RWPE2 (cell line): Measurements from ENCODE around the gene GTSF1L.

Experiments used
- ATAC-seq: fragments of 200-7000 bp; cut with Tn5 transposase; 3 replicates; pipeline ENCODE4 v1.9.1; 2021; ENCODE audit warnings: low read depth
- DNase-seq: peaks from one replicate; pipeline ENCODE4 v3.0.0-alpha.2; 2020; ENCODE audit warnings: low spot score
- H3K27ac ChIP-seq: fragments of 450-650 bp; 2 replicates; pipeline ENCODE4 v1.5.1; 2017; ENCODE audit warnings: mild to moderate bottlenecking; ENCODE audit not compliant: poor library complexity, severe bottlenecking
- H3K27me3 ChIP-seq: fragments of 250-450 bp; sonication (Bioruptor Pico); 2 replicates; pipeline ENCODE4 v1.5.1; 2021; ENCODE audit warnings: mild to moderate bottlenecking, moderate library complexity; ENCODE audit not compliant: insufficient read depth, poor library complexity, severe bottlenecking
- H3K36me3 ChIP-seq: fragments of 250-450 bp; sonication (Bioruptor Pico); 2 replicates; pipeline ENCODE4 v1.5.1; 2020; ENCODE audit warnings: low read depth, mild to moderate bottlenecking, moderate library complexity
- H3K4me1 ChIP-seq: fragments of 250-450 bp; sonication (Bioruptor Pico); 2 replicates; pipeline ENCODE4 v1.5.1; 2021; ENCODE audit warnings: mild to moderate bottlenecking, moderate library complexity; ENCODE audit not compliant: insufficient read depth, poor library complexity, severe bottlenecking
- H3K4me3 ChIP-seq: fragments of 250-450 bp; sonication (Bioruptor Pico); 2 replicates; pipeline ENCODE4 v1.5.1; 2021; ENCODE audit warnings: mild to moderate bottlenecking, moderate library complexity; ENCODE audit not compliant: severe bottlenecking
- H3K9me3 ChIP-seq: fragments of 250-450 bp; sonication (Bioruptor Pico); 2 replicates; pipeline ENCODE4 v1.5.1; 2021; ENCODE audit warnings: mild to moderate bottlenecking, moderate library complexity; ENCODE audit not compliant: severe bottlenecking
- TF ChIP-seq, protein P1 (sequence below): fragments of 450-650 bp; IDR thresholded peaks from one replicate; pipeline ENCODE4 v1.5.1; 2017; ENCODE audit warnings: mild to moderate bottlenecking, moderate library complexity; ENCODE audit not compliant: poor library complexity, severe bottlenecking

The GTSF1L gene

DNA sequence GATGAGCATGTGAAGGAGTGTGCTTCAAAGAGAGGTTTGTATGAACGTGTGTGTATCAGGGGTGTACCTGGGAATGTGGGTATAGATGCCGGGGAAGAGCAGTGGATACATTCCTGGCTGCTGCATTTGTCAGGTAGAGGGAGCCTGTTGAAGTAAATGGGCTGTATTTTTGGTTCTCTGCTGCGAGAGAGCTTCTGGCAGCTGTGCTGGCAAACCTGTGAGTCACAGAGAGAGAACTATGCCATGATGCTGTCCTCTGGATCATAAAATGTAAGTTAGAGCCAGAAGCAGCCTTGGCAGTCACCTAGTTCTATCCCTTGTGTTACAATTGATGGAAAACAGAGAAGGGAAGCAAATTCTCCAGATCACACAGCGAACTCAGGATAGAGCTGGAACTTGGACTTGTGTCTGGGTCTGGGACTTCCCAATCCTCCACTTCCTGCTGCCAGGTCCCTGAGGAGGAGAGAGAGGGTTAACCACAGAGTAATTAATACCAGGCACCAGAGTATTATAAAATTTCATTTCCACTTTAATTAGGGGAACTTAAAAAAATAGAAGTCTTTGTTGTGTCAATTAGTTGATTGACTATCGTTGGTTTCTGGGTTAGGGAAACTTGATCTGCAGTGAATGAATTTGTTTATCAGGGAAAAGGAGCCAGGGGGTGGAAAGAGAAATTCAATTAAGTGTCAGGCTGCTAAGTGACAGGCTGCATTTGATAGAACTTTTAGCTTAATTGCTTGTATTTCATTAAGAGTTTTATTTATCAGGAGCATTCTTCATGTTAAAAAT lies 41.1 kb upstream of the GTSF1L start:
- Histone ChIP-seq H3K9me3 (no peaks in the 10 kb centered on the region), H3K36me3 (no peaks in the 10 kb centered on the region), H3K27ac (no peak overlapping the region), H3K4me1 (no peaks in the 10 kb centered on the region), H3K27me3 (no peaks in the 10 kb centered on the region), H3K4me3 (no peak overlapping the region)
- ATAC-seq (peak; percentile 94), DNase-seq (no peak)
- TF ChIP-seq, protein P1, sequence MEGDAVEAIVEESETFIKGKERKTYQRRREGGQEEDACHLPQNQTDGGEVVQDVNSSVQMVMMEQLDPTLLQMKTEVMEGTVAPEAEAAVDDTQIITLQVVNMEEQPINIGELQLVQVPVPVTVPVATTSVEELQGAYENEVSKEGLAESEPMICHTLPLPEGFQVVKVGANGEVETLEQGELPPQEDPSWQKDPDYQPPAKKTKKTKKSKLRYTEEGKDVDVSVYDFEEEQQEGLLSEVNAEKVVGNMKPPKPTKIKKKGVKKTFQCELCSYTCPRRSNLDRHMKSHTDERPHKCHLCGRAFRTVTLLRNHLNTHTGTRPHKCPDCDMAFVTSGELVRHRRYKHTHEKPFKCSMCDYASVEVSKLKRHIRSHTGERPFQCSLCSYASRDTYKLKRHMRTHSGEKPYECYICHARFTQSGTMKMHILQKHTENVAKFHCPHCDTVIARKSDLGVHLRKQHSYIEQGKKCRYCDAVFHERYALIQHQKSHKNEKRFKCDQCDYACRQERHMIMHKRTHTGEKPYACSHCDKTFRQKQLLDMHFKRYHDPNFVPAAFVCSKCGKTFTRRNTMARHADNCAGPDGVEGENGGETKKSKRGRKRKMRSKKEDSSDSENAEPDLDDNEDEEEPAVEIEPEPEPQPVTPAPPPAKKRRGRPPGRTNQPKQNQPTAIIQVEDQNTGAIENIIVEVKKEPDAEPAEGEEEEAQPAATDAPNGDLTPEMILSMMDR = peak; percentile 64

GRCh38 chr20:43766917-43767316 lies 40.1 kb upstream of the GTSF1L start:
- no peak for ATAC-seq
- H3K27me3 ChIP-seq = no peaks in the 10 kb centered on the region
- H3K4me1 ChIP-seq = no peaks in the 10 kb centered on the region
- DNase-seq = no peak
- H3K9me3 ChIP-seq = no peaks in the 10 kb centered on the region
- no peak overlapping the region for H3K4me3 ChIP-seq
- H3K27ac ChIP-seq = no peak overlapping the region
- TF ChIP-seq, protein P1 = no peak
- H3K36me3 ChIP-seq = no peaks in the 10 kb centered on the region

DNA sequence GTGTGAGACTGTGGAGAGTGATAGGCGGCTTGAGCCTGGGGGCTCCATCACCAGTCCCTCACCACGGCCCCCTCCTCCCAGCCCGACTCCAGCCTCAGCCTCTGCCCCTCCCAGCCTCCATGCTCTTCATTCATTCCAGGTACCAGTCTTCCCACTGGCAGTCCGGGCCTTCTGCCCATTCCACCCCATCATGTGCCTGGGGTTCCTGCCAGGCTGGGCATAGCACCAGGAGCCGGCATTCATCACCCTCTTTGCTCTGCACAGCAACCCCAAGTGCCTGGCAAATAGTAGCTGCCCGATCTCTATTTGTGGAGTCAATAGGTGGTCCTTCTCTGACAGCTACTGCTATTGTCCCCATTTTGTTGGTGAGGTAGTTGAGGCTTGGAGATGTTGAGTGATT lies 39.6 kb upstream of the GTSF1L start:
- no peaks in the 10 kb centered on the region for H3K27me3 ChIP-seq
- ATAC-seq (no peak), DNase-seq (no peak)
- no peak overlapping the region for H3K27ac ChIP-seq
- H3K9me3 ChIP-seq = no peaks in the 10 kb centered on the region
- TF ChIP-seq, protein P1 = no peak
- no peaks in the 10 kb centered on the region for H3K36me3 ChIP-seq
- H3K4me1 ChIP-seq = no peaks in the 10 kb centered on the region
- no peak overlapping the region for H3K4me3 ChIP-seq

DNA sequence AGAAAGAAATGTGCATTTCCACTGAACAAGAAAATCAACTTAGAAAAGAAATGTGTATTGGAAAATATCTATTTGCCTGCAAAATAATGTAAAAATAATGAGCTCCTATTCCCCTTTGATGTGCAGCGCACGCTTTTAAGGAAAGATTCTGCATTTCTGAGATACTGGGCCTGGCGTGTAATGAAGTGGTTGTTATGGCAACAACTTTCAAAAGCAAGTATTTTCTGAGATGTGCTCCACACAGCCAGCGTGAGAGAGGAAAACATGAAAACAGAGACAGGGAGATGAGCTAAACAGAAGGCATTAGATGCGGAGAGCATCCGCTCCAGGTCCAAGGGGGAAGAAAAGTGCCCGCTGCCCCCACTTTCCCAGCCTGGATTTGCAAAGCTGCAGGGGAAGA lies 39.1 kb upstream of the GTSF1L start:
- Histone ChIP-seq H3K4me1 (no peaks in the 10 kb centered on the region), H3K9me3 (no peaks in the 10 kb centered on the region), H3K36me3 (no peaks in the 10 kb centered on the region), H3K27me3 (no peaks in the 10 kb centered on the region), H3K27ac (no peak overlapping the region), H3K4me3 (no peak overlapping the region)
- ATAC-seq (no peak), DNase-seq (no peak)
- TF ChIP-seq, protein P1 = no peak

DNA sequence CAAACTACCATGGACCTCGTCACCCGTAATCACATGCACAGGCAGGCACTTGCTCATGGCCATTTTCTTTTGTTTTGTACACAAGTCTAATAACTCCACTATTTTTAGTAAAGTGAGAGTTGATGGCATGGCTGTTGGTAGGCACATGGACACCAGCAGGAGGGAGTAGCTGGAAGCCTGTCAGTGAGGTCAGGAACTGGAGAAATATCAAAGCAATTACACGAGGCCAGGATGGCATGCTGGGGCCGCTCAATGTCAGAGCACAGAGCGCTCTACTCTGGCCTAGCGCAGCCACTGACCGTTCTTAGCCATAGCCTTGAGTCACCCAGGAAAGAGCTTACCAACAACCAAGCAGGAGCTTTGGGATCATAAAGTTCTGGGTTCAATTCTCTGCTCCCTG lies 36.1 kb upstream of the GTSF1L start:
- Histone ChIP-seq H3K36me3 (no peaks in the 10 kb centered on the region), H3K27ac (no peak overlapping the region), H3K4me3 (no peak overlapping the region), H3K27me3 (no peaks in the 10 kb centered on the region), H3K4me1 (no peaks in the 10 kb centered on the region), H3K9me3 (no peaks in the 10 kb centered on the region)
- TF ChIP-seq, protein P1 = no peak
- DNase-seq (no peak), ATAC-seq (no peak)
